ENCODE data around the gene ZNF577. TPM values are rescaled to one million over a fixed set of nuclear protein-coding genes. Genes with fewer than 3 reads are reported as not detected.

Gene ZNF577
- total and polyA plus RNA-seq, 2 of the 4 experiments (the other 2 are of a cell fraction) = 2.9 to 5.8 TPM

GRCh38 chr19:51822325-51822724, 65.4 kb downstream of the ZNF577 start:
- Histone ChIP-seq H3K18ac (ENCODE audit: low read depth, low read length) (no peak overlapping the region), H3K27me3 (ENCODE audit: control insufficient read depth, insufficient read depth, low read length) (no peaks in the 10 kb centered on the region), H3K4me3 (ENCODE audit: insufficient read depth, low read depth, low read length) (no peak overlapping the region), H3K4me1 (ENCODE audit: control insufficient read depth, insufficient read depth, low read length) (no peaks in the 10 kb centered on the region), H3K9ac (ENCODE audit: low read depth, low read length) (no peak overlapping the region), H2BK5ac (ENCODE audit: low read depth, low read length, poor library complexity, severe bottlenecking) (no peak overlapping the region), H4K20me1 (ENCODE audit: insufficient read depth, low read length) (no peaks in the 10 kb centered on the region), H3K9me1 (ENCODE audit: insufficient read depth, low read length) (no peaks in the 10 kb centered on the region), H4K8ac (ENCODE audit: low read depth in 2 of 2, low read length in 2 of 2) (no peak overlapping the region), H3K4me2 (ENCODE audit: low read depth, low read length) (no peak overlapping the region), H4K5ac (ENCODE audit: low read depth, low read length) (no peak overlapping the region), H2AFZ (replicated peaks; ENCODE audit: low read length, poor library complexity) (no peak overlapping the region), H3K36me3 (ENCODE audit: control insufficient read depth, insufficient read depth, low read length) (no peaks in the 10 kb centered on the region), H2BK20ac (ENCODE audit: low read depth, low read length) (no peak overlapping the region), H3K14ac (replicated peaks; ENCODE audit: low read depth, low read length) (no peak overlapping the region), H2AK9ac (replicated peaks; ENCODE audit: low read depth, low read length, poor library complexity) (no peak overlapping the region), H3K23ac (ENCODE audit: low read depth, low read length) (no peak overlapping the region), H2BK15ac (ENCODE audit: low read depth, low read length) (no peak overlapping the region), H2AK5ac (ENCODE audit: low read depth, low read length) (no peak overlapping the region), H3K56ac (ENCODE audit: extremely low read depth, insufficient read depth, low read length) (no peak overlapping the region), H3K79me1 (ENCODE audit: low read depth in 1 of 2, low read length in 2 of 2) (no peaks in the 10 kb centered on the region), H3K4ac (ENCODE audit: low read depth, low read length) (no peak overlapping the region), H4K91ac (ENCODE audit: insufficient read depth, low read depth, low read length) (no peak overlapping the region), H3K9me3 (ENCODE audit: control insufficient read depth, insufficient read depth, low read length) (peaks cover 13% of the 10 kb centered on the region; the same call in 1 of the 2 replicates), H3K27ac (ENCODE audit: insufficient read depth, low read length) (no peak overlapping the region), H2BK120ac (ENCODE audit: low read depth, low read length) (no peak overlapping the region)
- no TSS peak for BruUV-seq (replicated peaks)
- ChIA-PET POLR2A (ENCODE audit: unreplicated experiment) (no interaction called here), CTCF (no interaction called here)
- dilution Hi-C loops (cut with HindIII; ENCODE audit: low sequenced_read_pairs, unreplicated experiment) = no loop called here
- in situ Hi-C loops (cut with MboI; ENCODE audit: low sequenced_read_pairs) = no loop called here
- ATAC-seq (ENCODE audit: low read depth) = no peak
- intact Hi-C loops (cut with micrococcal nuclease) = no loop called here
- no CpG with 5 or more reads among the region's 2 CpGs for WGBS, 2 experiments (ENCODE audit: extremely low coverage in 2 of 2, insufficient read length in 1 of 2)
- DNase-seq = no peak
- TF ChIP-seq SMC3 (IDR thresholded peaks at IDR 0.05; ENCODE audit: low read depth, low read length) (no peak), RAD21 (IDR thresholded peaks at IDR 0.05; ENCODE audit: low read length) (no peak), MAFK (IDR thresholded peaks at IDR 0.05; ENCODE audit: low read depth, low read length) (no peak), RFX5 (IDR thresholded peaks at IDR 0.05; ENCODE audit: low read depth, low read length) (no peak), NFE2L2 (IDR thresholded peaks at IDR 0.05; ENCODE audit: low read depth, low read length) (no peak), RCOR1 (IDR thresholded peaks at IDR 0.05; ENCODE audit: insufficient replicate concordance, low read length) (no peak), MXI1 (IDR thresholded peaks at IDR 0.05; ENCODE audit: borderline replicate concordance, low read depth, low read length) (no peak), MAZ (IDR thresholded peaks at IDR 0.05; ENCODE audit: borderline replicate concordance, low read depth, low read length) (no peak), CHD1 (IDR thresholded peaks at IDR 0.05; ENCODE audit: low read depth, low read length) (no peak), CTCF (conservative IDR thresholded peaks at IDR 0.05; ENCODE audit: low read depth, low read length) (no peak), FOS (IDR thresholded peaks at IDR 0.05; ENCODE audit: low read depth, low read length) (no peak), BHLHE40 (IDR thresholded peaks at IDR 0.05; ENCODE audit: low read depth, low read length) (no peak), USF2 (IDR thresholded peaks at IDR 0.05; ENCODE audit: low read depth, low read length) (no peak), ELK1 (IDR thresholded peaks at IDR 0.05; ENCODE audit: borderline replicate concordance, low read depth, low read length) (no peak), POLR2A (IDR thresholded peaks at IDR 0.05; ENCODE audit: low read depth, low read length) (no peak), CEBPB (IDR thresholded peaks at IDR 0.05; ENCODE audit: low read depth, low read length) (no peak)

All from IMR-90 (cell line).